Endodermal cell (in vitro differentiated cells): ENCODE data around the gene ACAN. TPM values are rescaled to one million over a fixed set of nuclear protein-coding genes. Genes with fewer than 3 reads are reported as not detected.

Experiments
- DNase-seq: peaks from one replicate; pipeline ENCODE4 v3.0.0-alpha.2; 2017
- H3K27ac ChIP-seq: 2 replicates; pipeline ENCODE4 v1.5.1; 2013; ENCODE audit warnings: mild to moderate bottlenecking, low read depth, low read length, moderate library complexity
- H3K27me3 ChIP-seq: 2 replicates; pipeline ENCODE4 v1.6.1; 2013; ENCODE audit warnings: mild to moderate bottlenecking, low read length, moderate library complexity; ENCODE audit not compliant: insufficient read depth, control insufficient read depth, poor library complexity, severe bottlenecking
- H3K36me3 ChIP-seq: 2 replicates; pipeline ENCODE4 v1.7.0; 2013; ENCODE audit warnings: mild to moderate bottlenecking, low read length, moderate library complexity; ENCODE audit not compliant: control insufficient read depth, insufficient read depth
- H3K4me1 ChIP-seq: one replicate; pipeline ENCODE4 v1.7.0; 2013; ENCODE audit warnings: low read length; ENCODE audit not compliant: control insufficient read depth, insufficient read depth
- H3K4me3 ChIP-seq: 2 replicates; pipeline ENCODE4 v1.5.1; 2013; ENCODE audit warnings: mild to moderate bottlenecking, low read length, moderate library complexity
- H3K9ac ChIP-seq: 2 replicates; pipeline ENCODE4 v1.6.1; 2013; ENCODE audit warnings: mild to moderate bottlenecking, low read length, moderate library complexity; ENCODE audit not compliant: poor library complexity, severe bottlenecking; ENCODE audit errors: extremely low read depth
- H3K9me3 ChIP-seq: 2 replicates; pipeline ENCODE4 v1.6.1; 2013; ENCODE audit warnings: mild to moderate bottlenecking, low read length, moderate library complexity; ENCODE audit not compliant: control insufficient read depth
- H3K27ac Mint-ChIP-seq: 2 replicates; pipeline ENCODE4 v1.8.0; 2020; ENCODE audit warnings: mixed read lengths
- H3K27me3 Mint-ChIP-seq: 2 replicates; pipeline ENCODE4 v1.8.0; 2021; ENCODE audit warnings: mild to moderate bottlenecking, mixed read lengths; ENCODE audit not compliant: insufficient read depth
- H3K36me3 Mint-ChIP-seq: 2 replicates; pipeline ENCODE4 v1.8.0; 2020; ENCODE audit warnings: low read depth, mixed read lengths
- H3K4me1 Mint-ChIP-seq: 2 replicates; pipeline ENCODE4 v1.8.0; 2020; ENCODE audit warnings: mixed read lengths
- H3K4me3 Mint-ChIP-seq: 2 replicates; pipeline ENCODE4 v1.8.0; 2020; ENCODE audit warnings: mild to moderate bottlenecking, moderate library complexity, mixed read lengths
- H3K9me3 Mint-ChIP-seq: 2 replicates; pipeline ENCODE4 v1.8.0; 2020; ENCODE audit warnings: mild to moderate bottlenecking, mixed read lengths
- CTCF ChIP-seq: fragments of 200-600 bp; sonication (generic); conservative IDR thresholded peaks from 2 replicates; pipeline ENCODE4 v1.5.0; 2021; ENCODE audit warnings: antibody characterized with exemption, mild to moderate bottlenecking
- WGBS, 2 experiments: methylation state at CpG; one replicate each; pipeline versions ENCODE4 v1.1.5 to v1.1.7; 2013; ENCODE audit warnings: missing lambda C conversion rate in 2 of 2, mixed read lengths in 1 of 2; ENCODE audit not compliant: insufficient coverage in 1 of 2, insufficient read length in 1 of 2; 5-methylcytosine and 5-hydroxymethylcytosine counted together
- total RNA-seq, 2 donors: library from RNA; stranded (reverse); fragmentation: NEBNext Ultra II Directional in 1 of 2; extraction: Animal tissue kit (Norgen Biotek cat#: 25700) in 1 of 2; gene quantifications; 2 replicates in 1 of 2; 3 replicates in 1 of 2; pipeline ENCODE4 v1.2.1, GENCODE V29; 2021

Gene ACAN
- total RNA-seq, 2 donors from 2014 or later: 0.38 to 0.75 TPM

- H3K4me3 Mint-ChIP-seq: no peak overlapping the region
- no peaks in the 10 kb centered on the region for H3K36me3 Mint-ChIP-seq
- no peaks in the 10 kb centered on the region for H3K9me3 Mint-ChIP-seq
- WGBS, 2 experiments: 75% methylated on average over 1 of the region's 1 CpG; no CpG with 5 or more reads in 1 of the 2 experiments
- Histone ChIP-seq H3K9me3 (no peaks in the 10 kb centered on the region), H3K4me3 (no peak overlapping the region), H3K4me1 (no peaks in the 10 kb centered on the region), H3K27ac (no peak overlapping the region), H3K9ac (no peak overlapping the region), H3K36me3 (no peaks in the 10 kb centered on the region), H3K27me3 (peaks cover 13% of the 10 kb centered on the region)
- H3K27me3 Mint-ChIP-seq: peaks cover 18% of the 10 kb centered on the region
- TF ChIP-seq CTCF: no peak
- H3K4me1 Mint-ChIP-seq: no peaks in the 10 kb centered on the region
- DNase-seq: no peak
- H3K27ac Mint-ChIP-seq: no peak overlapping the region
Observed at GRCh38 chr15:88759872-88760271, 43.4 kb upstream of the ACAN start.

DNA sequence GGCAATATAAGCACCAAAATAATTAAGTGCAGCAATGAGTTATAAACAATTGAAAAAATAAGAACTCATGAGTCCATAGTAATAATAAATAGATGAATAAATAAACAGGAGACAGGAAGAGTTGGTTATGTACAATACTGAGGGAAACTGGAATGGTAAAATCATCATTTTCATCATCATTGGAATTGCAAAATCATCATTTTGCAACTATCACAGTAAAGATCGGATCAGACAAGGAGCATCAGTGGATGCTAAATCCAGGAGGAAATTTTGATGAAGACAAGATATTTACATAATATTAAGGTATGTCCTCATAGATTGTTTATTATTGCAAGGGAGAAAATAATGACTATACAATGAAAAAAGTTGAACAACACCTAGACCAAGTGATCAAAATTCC is 38.8 kb upstream of the ACAN start:
- H3K9me3 Mint-ChIP-seq: no peaks in the 10 kb centered on the region
- H3K4me1 Mint-ChIP-seq: no peaks in the 10 kb centered on the region
- H3K27ac Mint-ChIP-seq: no peak overlapping the region
- no peak overlapping the region for H3K4me3 ChIP-seq
- H3K27me3 ChIP-seq: peaks cover 49% of the 10 kb centered on the region
- no peaks in the 10 kb centered on the region for H3K36me3 Mint-ChIP-seq
- H3K9me3 ChIP-seq: no peaks in the 10 kb centered on the region
- no peak overlapping the region for H3K4me3 Mint-ChIP-seq
- H3K9ac ChIP-seq: no peak overlapping the region
- H3K36me3 ChIP-seq: no peaks in the 10 kb centered on the region
- 100% methylated on average over 1 of the region's 1 CpG; no CpG with 5 or more reads in 1 of the 2 experiments for WGBS, 2 experiments
- no peak for TF ChIP-seq CTCF
- no peaks in the 10 kb centered on the region for H3K4me1 ChIP-seq
- DNase-seq: no peak
- peaks cover 38% of the 10 kb centered on the region for H3K27me3 Mint-ChIP-seq
- H3K27ac ChIP-seq: no peak overlapping the region

DNA sequence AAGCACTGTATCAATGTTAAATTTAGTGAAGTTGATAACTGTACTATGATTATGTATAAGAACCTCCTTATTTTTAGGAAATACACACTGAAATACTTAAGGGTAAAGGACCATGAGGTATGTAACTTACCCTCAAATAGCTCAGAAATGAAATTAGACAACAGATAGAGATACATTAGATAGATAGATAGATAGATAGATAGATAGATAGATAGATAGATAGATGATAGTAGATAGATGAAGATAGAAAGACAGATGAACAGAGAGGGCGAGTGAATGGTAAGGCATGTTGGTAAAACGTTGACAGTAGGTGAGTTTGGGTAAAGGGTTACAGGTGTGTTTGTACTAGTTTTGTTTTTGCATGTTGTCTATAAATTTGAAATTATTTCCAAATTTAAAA is 38.0 kb upstream of the ACAN start:
- peaks cover 42% of the 10 kb centered on the region for H3K27me3 Mint-ChIP-seq

More for the DNA sequence above, 38.0 kb upstream of the ACAN start:
- H3K36me3 ChIP-seq: no peaks in the 10 kb centered on the region
- H3K4me3 Mint-ChIP-seq: no peak overlapping the region
- H3K4me1 Mint-ChIP-seq: no peaks in the 10 kb centered on the region
- H3K9me3 ChIP-seq: no peaks in the 10 kb centered on the region
- H3K36me3 Mint-ChIP-seq: no peaks in the 10 kb centered on the region
- H3K9me3 Mint-ChIP-seq: no peaks in the 10 kb centered on the region
- TF ChIP-seq CTCF: no peak
- no peak overlapping the region for H3K9ac ChIP-seq
- no peaks in the 10 kb centered on the region for H3K4me1 ChIP-seq
- no peak overlapping the region for H3K27ac Mint-ChIP-seq
- H3K4me3 ChIP-seq: no peak overlapping the region
- H3K27ac ChIP-seq: no peak overlapping the region
- no peak for DNase-seq
- whole genome bisulfite sequencing, 2 experiments: 77 to 83% methylated on average over 1 to 2 of the region's 2 CpGs
- peaks cover 55% of the 10 kb centered on the region for H3K27me3 ChIP-seq
